Thyroid gland (tissue), 4 donors: ENCODE measurements around the gene EIF2S3. TPM values are rescaled to one million over a fixed set of nuclear protein-coding genes. Genes with fewer than 3 reads are reported as not detected.
A peak's percentile ranks its signal among the peaks of the same experiment; 100 is the strongest.

ENCODE experiments used
- DNase-seq, 2 donors: peaks; one replicate each; pipeline ENCODE4 v3.0.0-alpha.2; 2019
- H3K27ac ChIP-seq, 3 donors: fragments of 200-600 bp; sonication (generic); 1 replicate in 2 of 3; 2 replicates in 1 of 3; pipeline ENCODE4 v1.5.1; 2016 to 2019; ENCODE audit warnings: mild to moderate bottlenecking in 1 of 3, moderate library complexity in 1 of 3
- H3K27me3 ChIP-seq: fragments of 200-600 bp; sonication (generic); one replicate; pipeline ENCODE4 v1.5.1; 2019
- H3K36me3 ChIP-seq, 2 donors: fragments of 200-600 bp; sonication (generic); one replicate each; pipeline ENCODE4 v1.5.1; 2016 to 2019
- H3K4me1 ChIP-seq, 2 donors: fragments of 200-600 bp; sonication (generic); one replicate each; pipeline ENCODE4 v1.5.1; 2017 to 2019
- H3K4me3 ChIP-seq, 3 donors: fragments of 200-600 bp; sonication (generic); replicated peaks in 1 of 3; 1 replicate in 2 of 3; 2 replicates in 1 of 3; pipeline ENCODE4 v1.5.1; 2016; ENCODE audit warnings: mild to moderate bottlenecking in 1 of 3
- H3K9me3 ChIP-seq: fragments of 200-600 bp; sonication (generic); one replicate; pipeline ENCODE4 v1.5.1; 2017
- CTCF ChIP-seq, 6 experiments: fragments of 200-600 bp in 3 of 6; fragments of 450-650 bp in 3 of 6; sonication (generic) in 3 of 6; IDR thresholded peaks; one replicate each; pipeline ENCODE4 v1.5.1; 2016 to 2019; ENCODE audit warnings: antibody characterized with exemption in 6 of 6, mild to moderate bottlenecking in 2 of 6, inconsistent platforms in 1 of 6, moderate library complexity in 1 of 6
- POLR2A ChIP-seq, 2 donors: fragments of 450-650 bp; IDR thresholded peaks; one replicate each; pipeline ENCODE4 v1.6.1; 2017; ENCODE audit warnings: antibody characterized with exemption in 2 of 2, mild to moderate bottlenecking in 2 of 2, moderate library complexity in 1 of 2
- WGBS, 2 donors: methylation state at CpG; one replicate each; pipeline ENCODE4 v1.1.5; 2017; 5-methylcytosine and 5-hydroxymethylcytosine counted together
- intact Hi-C: fragments of 100-400 bp; cut with DNase I; formaldehyde crosslinking; loops from one replicate; pipeline ENCODE4 v1.15.1; 2023
- total RNA-seq, 4 donors: library from RNA; depleted of rRNA; stranded (reverse); fragments of >200 nt; gene quantifications; one replicate each; pipeline ENCODE4 v1.2.3, GENCODE V29; 2016

The EIF2S3 gene
- total RNA-seq, 4 donors from 2014 or later = 115 to 176 (median 138) TPM

- TF ChIP-seq CTCF (IDR thresholded peaks at IDR 0.05) = no peak
- no peak for TF ChIP-seq POLR2A (IDR thresholded peaks at IDR 0.05)
- 63 to 65% methylated on average over 1 of the region's 1 CpG for WGBS, 2 donors
- no peak for DNase-seq
- intact Hi-C loops = no loop called here
- Histone ChIP-seq H3K9me3 (no peaks in the 10 kb centered on the region), H3K27me3 (no peaks in the 10 kb centered on the region), H3K36me3 (no peaks in the 10 kb centered on the region), H3K4me3 (no peak overlapping the region), H3K4me1 (no peaks in the 10 kb centered on the region), H3K27ac (no peak overlapping the region)
These were observed 43.0 kb downstream of the EIF2S3 start for GRCh38 chrX:24097741-24098260.

- Histone ChIP-seq H3K4me1 (no peaks in the 10 kb centered on the region), H3K9me3 (no peaks in the 10 kb centered on the region), H3K27me3 (no peaks in the 10 kb centered on the region), H3K36me3 (no peaks in the 10 kb centered on the region), H3K27ac (no peak overlapping the region), H3K4me3 (no peak overlapping the region)
- intact Hi-C loops = no loop called here
- no peak for DNase-seq
- TF ChIP-seq CTCF (IDR thresholded peaks at IDR 0.05) (no peak), POLR2A (IDR thresholded peaks at IDR 0.05) (no peak)
- WGBS, 2 donors = 95 to 100% methylated on average over 1 of the region's 1 CpG
These were observed 44.2 kb downstream of the EIF2S3 start for GRCh38 chrX:24098932-24099331.

- intact Hi-C loops = no loop called here
These were observed 44.6 kb downstream of the EIF2S3 start for GRCh38 chrX:24099394-24099793.

GRCh38 chrX:24100713-24101112, 46.0 kb downstream of the EIF2S3 start:
- TF ChIP-seq POLR2A (IDR thresholded peaks at IDR 0.05) (no peak), CTCF (IDR thresholded peaks at IDR 0.05) (no peak)
- Histone ChIP-seq H3K27me3 (no peaks in the 10 kb centered on the region), H3K27ac (no peak overlapping the region), H3K4me1 (no peaks in the 10 kb centered on the region), H3K9me3 (no peaks in the 10 kb centered on the region), H3K4me3 (no peak overlapping the region), H3K36me3 (no peaks in the 10 kb centered on the region)
- 29 to 56% methylated on average over 2 of the region's 2 CpGs for WGBS, 2 donors
- intact Hi-C loops = no loop called here
- no peak for DNase-seq

More at GRCh38 chrX:24099394-24099793, 44.6 kb downstream of the EIF2S3 start:
- no peak overlapping the region for H3K27ac ChIP-seq
- 88% methylated on average over 6 of the region's 6 CpGs for WGBS, 2 donors
- TF ChIP-seq CTCF (IDR thresholded peaks at IDR 0.05) (no peak), POLR2A (IDR thresholded peaks at IDR 0.05) (no peak)
- no peaks in the 10 kb centered on the region for H3K4me1 ChIP-seq
- no peaks in the 10 kb centered on the region for H3K27me3 ChIP-seq
- H3K4me3 ChIP-seq = no peak overlapping the region
- no peaks in the 10 kb centered on the region for H3K36me3 ChIP-seq
- H3K9me3 ChIP-seq = no peaks in the 10 kb centered on the region
- no peak for DNase-seq

GRCh38 chrX:24110069-24110468, 55.3 kb downstream of the EIF2S3 start:
- H3K27ac ChIP-seq = no peak overlapping the region
- no peaks in the 10 kb centered on the region for H3K36me3 ChIP-seq
- no peaks in the 10 kb centered on the region for H3K4me1 ChIP-seq
- H3K9me3 ChIP-seq = no peaks in the 10 kb centered on the region
- intact Hi-C loops = no loop called here
- H3K4me3 ChIP-seq = no peak overlapping the region
- 37 to 42% methylated on average over 2 of the region's 2 CpGs for WGBS, 2 donors
- no peaks in the 10 kb centered on the region for H3K27me3 ChIP-seq
- peak; percentile 38 to 40 for DNase-seq
- no peak for TF ChIP-seq POLR2A (IDR thresholded peaks at IDR 0.05)
- TF ChIP-seq CTCF (IDR thresholded peaks at IDR 0.05) = no peak
